HG03045 (cell line): ENCODE data around the gene GPC5.
"Not testable (repeated sequence)": the region's sequence is repeated elsewhere in the genome, so short reads cannot be mapped to it uniquely, and the experiment has no call there.

Source experiments
- ATAC-seq: cut with Tn5 transposase; IDR thresholded peaks from one replicate; pipeline ENCODE4 v1.9.1; 2021; ENCODE audit warnings: mild to moderate bottlenecking, moderate library complexity; ENCODE audit not compliant: unreplicated experiment

GPC5 gene

GRCh38 chr13:92677571-92677970 lies 1279.2 kb downstream of the GPC5 start:
- no peak for ATAC-seq

GRCh38 chr13:92679602-92680001 lies 1281.2 kb downstream of the GPC5 start:
- no peak for ATAC-seq

- ATAC-seq: no peak
Measured at GRCh38 chr13:92681239-92681638, 1282.8 kb downstream of the GPC5 start.

GRCh38 chr13:92682832-92683517 lies 1284.6 kb downstream of the GPC5 start:
- ATAC-seq: no peak

- no peak for ATAC-seq
Measured at GRCh38 chr13:92694047-92694446, 1295.6 kb downstream of the GPC5 start.

GRCh38 chr13:92695827-92696226 lies 1297.4 kb downstream of the GPC5 start:
- ATAC-seq: not testable (repeated sequence)

- no peak for ATAC-seq
Measured at GRCh38 chr13:92716749-92717148, 1318.3 kb downstream of the GPC5 start.

GRCh38 chr13:92717857-92718256 lies 1319.4 kb downstream of the GPC5 start:
- no peak for ATAC-seq

GRCh38 chr13:92719868-92720267 lies 1321.4 kb downstream of the GPC5 start:
- no peak for ATAC-seq

GRCh38 chr13:92721620-92722019 lies 1323.2 kb downstream of the GPC5 start:
- ATAC-seq: no peak

- no peak for ATAC-seq
Measured at GRCh38 chr13:92727118-92727517, 1328.7 kb downstream of the GPC5 start.

- ATAC-seq: no peak
Measured at GRCh38 chr13:92734068-92734467, 1335.6 kb downstream of the GPC5 start.

- ATAC-seq: no peak
Measured at GRCh38 chr13:92734545-92734944, 1336.1 kb downstream of the GPC5 start.

GRCh38 chr13:92735909-92736308 lies 1337.5 kb downstream of the GPC5 start:
- ATAC-seq: no peak

GRCh38 chr13:92739306-92739818 lies 1340.9 kb downstream of the GPC5 start:
- ATAC-seq: no peak

- ATAC-seq: no peak
Measured at GRCh38 chr13:92743992-92744391, 1345.6 kb downstream of the GPC5 start.

- no peak for ATAC-seq
Measured at GRCh38 chr13:92745258-92745657, 1346.8 kb downstream of the GPC5 start.

GRCh38 chr13:92752705-92753104 lies 1354.3 kb downstream of the GPC5 start:
- not testable (repeated sequence) for ATAC-seq

- no peak for ATAC-seq
Measured at GRCh38 chr13:92761710-92762109, 1363.3 kb downstream of the GPC5 start.

- ATAC-seq: no peak
Measured at GRCh38 chr13:92767468-92767867, 1369.0 kb downstream of the GPC5 start.

GRCh38 chr13:92768602-92769001 lies 1370.2 kb downstream of the GPC5 start:
- ATAC-seq: no peak

- no peak for ATAC-seq
Measured at GRCh38 chr13:92769046-92769445, 1370.6 kb downstream of the GPC5 start.

- ATAC-seq: no peak
Measured at GRCh38 chr13:92775658-92776057, 1377.2 kb downstream of the GPC5 start.
